B cell (primary cell): ENCODE measurements around the gene CDC25B.

Source experiments
- CTCF ChIP-seq: fragments of 200-600 bp; IDR thresholded peaks from one replicate; pipeline ENCODE4 v1.8.0; 2022; ENCODE audit warnings: antibody characterized with exemption, mild to moderate bottlenecking
- EZH2 ChIP-seq: IDR thresholded peaks from 2 replicates; pipeline ENCODE4 v1.6.1; 2012; ENCODE audit warnings: borderline replicate concordance, low read depth, mild to moderate bottlenecking, moderate library complexity, low read length; ENCODE audit not compliant: insufficient read depth, poor library complexity, severe bottlenecking

GRCh38 chr20:3753501-3754275 lies 42.4 kb upstream of the CDC25B start:
- no peak for TF ChIP-seq CTCF
- no peak for TF ChIP-seq EZH2
